ENCODE data around the gene CD101.
"Not testable (repeated sequence)": the region's sequence is repeated elsewhere in the genome, so short reads cannot be mapped to it uniquely, and the experiment has no call there.

Gene CD101, protein sequence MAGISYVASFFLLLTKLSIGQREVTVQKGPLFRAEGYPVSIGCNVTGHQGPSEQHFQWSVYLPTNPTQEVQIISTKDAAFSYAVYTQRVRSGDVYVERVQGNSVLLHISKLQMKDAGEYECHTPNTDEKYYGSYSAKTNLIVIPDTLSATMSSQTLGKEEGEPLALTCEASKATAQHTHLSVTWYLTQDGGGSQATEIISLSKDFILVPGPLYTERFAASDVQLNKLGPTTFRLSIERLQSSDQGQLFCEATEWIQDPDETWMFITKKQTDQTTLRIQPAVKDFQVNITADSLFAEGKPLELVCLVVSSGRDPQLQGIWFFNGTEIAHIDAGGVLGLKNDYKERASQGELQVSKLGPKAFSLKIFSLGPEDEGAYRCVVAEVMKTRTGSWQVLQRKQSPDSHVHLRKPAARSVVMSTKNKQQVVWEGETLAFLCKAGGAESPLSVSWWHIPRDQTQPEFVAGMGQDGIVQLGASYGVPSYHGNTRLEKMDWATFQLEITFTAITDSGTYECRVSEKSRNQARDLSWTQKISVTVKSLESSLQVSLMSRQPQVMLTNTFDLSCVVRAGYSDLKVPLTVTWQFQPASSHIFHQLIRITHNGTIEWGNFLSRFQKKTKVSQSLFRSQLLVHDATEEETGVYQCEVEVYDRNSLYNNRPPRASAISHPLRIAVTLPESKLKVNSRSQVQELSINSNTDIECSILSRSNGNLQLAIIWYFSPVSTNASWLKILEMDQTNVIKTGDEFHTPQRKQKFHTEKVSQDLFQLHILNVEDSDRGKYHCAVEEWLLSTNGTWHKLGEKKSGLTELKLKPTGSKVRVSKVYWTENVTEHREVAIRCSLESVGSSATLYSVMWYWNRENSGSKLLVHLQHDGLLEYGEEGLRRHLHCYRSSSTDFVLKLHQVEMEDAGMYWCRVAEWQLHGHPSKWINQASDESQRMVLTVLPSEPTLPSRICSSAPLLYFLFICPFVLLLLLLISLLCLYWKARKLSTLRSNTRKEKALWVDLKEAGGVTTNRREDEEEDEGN

DNA sequence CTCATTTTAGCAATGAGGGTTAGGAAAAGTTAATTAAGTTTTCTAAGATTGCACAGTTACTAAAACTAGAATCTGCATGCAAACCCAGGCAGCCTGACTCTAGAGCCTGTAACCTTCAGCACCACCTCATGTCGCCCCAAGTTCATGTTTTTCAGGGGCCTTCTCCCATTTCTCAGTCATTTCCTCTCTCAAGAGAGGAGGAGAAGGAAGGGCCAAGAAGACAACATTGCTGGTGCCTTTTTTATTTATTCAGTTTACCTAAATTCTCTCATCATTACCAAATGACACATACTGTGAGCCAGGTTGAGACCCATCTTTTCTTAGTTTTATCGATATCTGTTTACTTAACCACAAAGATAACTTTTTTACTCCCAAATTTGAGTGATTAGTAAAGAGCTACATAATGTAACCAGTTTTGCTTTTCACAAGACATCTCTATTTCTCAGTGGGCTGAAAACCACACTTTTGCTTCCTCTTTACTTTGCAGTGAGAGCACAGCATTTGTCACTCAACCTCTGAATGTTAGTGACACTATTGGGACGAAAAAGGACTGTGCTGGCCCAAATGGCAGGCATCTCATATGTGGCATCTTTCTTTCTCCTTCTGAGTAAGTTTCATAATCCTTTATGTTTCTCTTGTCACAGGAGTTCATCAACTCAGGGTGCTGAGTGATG, at the start of gene CD101:
Gene CD101, plus strand, starts transcription at position 507 of the 674 bp plus-strand sequence. Its CDS starts 58 bp downstream, at position 565.
- DNase-seq (ENCODE audit: low spot score) = no peak

DNA sequence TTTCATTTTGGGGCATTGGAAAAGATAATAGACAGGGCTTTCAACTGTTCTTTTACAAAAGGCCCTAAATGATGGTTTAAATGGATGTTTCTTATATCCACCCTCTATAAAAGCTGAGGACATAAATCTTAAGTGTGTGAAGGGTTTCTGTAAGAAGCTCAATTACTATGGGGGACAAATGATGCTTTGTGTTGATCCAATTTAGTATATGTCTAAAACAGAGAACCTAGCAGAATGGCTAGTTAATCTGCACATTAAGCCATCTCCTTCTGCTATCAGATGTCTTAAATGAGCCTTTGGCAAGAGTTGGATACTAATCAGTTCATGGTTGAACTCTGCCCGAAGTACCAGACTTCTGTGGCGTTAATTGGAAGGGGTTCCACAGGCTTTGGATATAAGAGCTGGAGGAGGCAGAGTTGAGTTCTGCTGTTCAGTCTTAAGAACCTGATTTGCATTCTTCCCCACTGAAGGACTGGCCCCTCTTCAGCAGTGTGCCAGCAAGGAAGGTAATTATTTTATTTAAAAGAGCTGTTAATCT, 48.8 kb upstream of the CD101 start:
- no peak for DNase-seq (ENCODE audit: low spot score)

DNA sequence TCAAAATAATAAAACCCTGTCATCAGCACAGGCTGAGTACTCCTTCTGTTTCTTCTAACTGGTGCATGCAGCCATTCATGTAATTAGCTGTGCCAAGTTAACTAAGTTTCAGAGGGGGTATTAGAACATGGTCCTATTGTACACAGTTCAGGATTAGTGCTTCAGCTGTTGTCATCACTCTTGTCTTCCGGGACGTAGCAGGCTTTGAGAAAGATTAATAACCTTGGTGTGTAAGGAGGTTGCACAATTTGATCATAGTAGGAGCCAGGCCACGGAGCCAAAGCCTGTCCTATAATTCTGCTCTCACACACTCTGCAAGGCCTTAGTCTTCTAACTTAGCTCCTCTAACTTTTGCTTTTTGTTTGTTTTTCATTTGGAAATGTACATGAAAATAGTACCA, 47.1 kb upstream of the CD101 start:
- DNase-seq (ENCODE audit: low spot score) = no peak

DNA sequence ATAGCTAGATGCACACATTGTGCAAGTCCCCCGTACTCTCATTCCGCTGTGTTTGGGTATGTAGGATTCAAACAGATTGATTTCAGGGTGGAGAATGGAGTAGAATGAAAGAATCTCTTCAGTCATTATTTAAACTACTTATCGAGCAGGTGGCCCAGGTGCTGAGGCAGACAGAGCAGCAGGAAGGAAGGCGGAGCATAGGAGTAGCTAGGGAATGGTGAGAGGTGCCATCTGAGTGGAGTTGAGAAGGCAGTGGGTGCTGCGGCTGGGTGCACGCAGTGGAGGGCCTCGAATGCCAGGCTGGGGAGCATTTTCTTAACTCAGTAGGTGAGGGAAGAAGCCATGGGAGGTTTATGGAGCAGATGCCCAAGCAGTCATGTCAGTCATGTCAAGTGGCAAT, 45.2 kb upstream of the CD101 start:
- DNase-seq (ENCODE audit: low spot score) = no peak

DNA sequence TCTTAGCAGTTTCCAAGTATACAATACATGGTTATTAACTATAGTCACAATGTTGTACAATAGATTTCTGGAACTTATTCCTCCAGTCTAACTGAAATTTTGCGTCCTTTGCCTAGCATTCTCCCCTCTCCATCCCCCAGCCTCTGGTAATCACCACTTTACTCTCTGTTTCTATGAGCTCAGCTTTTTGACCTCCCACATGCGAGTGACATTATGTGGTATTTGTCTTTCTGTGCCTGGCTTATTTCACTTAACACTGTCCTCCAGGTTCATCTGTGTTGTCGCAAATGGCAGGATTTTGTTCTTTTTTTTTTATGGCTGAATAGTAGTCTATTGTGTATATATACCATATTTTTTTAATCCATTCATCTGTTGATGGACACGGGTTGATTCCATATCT, 43.9 kb upstream of the CD101 start:
- no peak for DNase-seq (ENCODE audit: low spot score)

DNA sequence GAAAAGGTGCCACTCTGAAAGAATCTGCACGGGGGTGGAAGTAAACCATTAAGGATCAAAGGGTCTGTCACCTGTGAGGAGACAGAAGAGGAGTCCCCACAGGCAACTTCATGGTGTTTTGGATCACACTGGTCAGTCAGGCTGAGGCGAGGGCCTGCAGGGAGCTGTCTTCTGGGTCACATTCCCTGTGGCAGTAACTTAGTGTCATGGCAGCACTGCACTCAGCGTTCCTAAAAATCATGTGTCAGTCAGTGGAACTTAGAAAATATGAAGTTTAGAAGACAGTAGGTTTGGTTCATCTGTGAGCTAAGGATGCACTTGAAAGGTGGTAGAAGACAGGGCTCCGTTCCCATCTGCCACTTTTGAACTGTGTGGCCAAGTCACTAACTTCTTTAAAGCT, 43.5 kb upstream of the CD101 start:
- no peak for DNase-seq (ENCODE audit: low spot score)

DNA sequence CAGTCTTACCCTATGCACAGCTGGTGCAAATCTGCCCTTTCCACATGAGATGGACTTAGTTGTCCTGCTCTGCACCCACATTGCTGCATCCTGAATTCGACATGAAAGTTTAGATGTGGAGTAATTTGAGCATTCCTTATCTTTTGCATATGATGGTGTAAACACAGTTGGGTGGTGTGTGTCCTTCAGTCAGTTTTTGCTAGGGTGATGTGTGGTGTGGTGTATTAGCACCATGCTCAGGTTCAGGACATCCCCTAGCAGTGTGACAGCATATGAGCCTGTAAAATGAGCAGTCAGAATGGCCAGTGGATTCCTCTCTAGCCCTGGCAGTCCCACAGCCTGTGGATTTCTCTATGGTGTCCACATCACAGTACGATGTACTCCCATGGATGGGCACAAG, 42.6 kb upstream of the CD101 start:
- no peak for DNase-seq (ENCODE audit: low spot score)

DNA sequence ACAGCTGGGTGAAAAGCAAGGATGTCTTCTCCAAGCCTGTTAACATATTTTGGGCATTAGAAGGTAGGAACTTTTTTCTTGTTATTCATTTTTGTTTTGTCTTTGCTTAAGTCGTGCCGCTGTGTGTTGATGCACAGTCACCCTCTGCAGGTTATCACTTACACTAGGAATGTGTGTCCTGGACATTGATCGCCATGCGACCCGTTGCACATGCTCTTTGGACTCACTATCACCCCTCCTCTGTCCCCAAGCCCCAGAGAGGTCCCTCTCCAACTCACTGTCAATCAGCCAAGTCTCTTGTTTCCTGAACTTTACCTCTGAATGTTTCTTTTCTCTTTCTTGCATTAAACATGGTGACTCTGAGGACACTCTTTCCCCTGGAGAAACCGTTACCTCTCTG, 40.0 kb upstream of the CD101 start:
- no peak for DNase-seq (ENCODE audit: low spot score)

DNA sequence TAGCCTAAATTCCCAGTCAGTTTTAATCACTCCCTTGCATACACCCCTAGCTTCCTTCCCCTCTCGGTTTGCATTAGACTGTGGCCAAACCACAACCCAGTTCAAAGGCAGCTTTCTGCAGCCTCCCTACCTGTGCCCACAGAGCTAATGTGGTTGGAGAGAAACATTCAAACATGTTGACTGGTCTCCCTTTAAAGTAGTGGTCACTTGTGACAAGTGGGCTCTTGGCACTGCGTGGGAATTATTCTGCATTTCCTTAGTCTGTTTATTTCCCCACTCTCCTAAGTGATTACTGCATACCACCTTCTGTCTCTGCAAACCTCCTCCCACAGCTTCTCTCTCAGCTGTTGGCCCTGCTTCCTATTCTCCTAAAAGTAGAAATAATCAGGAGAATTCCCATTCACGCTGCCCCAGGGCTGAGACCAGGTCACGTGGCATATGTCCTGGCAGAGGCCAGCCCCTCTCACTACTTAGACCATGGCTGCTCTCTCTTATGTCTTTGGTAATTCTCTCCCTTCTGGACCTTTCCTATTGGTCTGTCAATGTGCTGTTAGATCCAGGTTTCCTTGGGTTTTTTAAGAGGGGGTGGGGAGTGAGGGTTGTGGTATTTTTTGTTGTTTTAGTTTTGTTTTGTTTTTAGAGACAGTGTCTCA, 38.4 kb upstream of the CD101 start:
- no peak for DNase-seq (ENCODE audit: low spot score)

DNA sequence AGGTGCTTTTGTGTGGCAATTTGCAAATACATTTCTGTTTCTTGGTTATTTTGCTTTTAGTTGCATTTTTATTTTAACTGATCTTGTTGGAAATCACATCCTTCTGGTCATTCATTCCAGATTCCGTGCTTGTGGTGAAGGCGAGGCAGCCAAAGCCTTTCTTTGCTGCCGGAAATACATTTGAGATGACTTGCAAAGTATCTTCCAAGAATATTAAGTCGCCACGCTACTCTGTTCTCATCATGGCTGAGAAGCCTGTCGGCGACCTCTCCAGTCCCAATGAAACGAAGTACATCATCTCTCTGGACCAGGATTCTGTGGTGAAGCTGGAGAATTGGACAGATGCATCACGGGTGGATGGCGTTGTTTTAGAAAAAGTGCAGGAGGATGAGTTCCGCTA, 34.8 kb upstream of the CD101 start:
- DNase-seq (ENCODE audit: low spot score) = no peak

DNA sequence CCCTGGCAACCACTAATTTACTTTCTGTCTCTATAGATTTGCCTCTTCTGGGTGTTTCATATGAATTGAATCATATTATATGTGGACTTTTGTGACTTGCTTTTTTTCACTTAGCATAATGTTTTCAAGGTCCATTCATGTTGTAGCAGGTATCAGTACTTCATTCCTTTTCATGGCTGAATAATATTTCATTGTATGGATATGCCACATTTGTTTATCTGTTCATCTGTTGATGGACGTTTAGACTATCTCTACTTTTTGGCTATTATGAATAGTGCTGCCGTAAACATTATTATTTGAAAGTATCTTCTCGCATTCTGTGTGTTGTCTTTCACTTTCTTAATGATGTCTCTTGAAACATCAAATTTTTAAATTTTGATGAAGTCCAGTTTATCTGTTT, 32.8 kb upstream of the CD101 start:
- DNase-seq (ENCODE audit: low spot score) = no peak

DNA sequence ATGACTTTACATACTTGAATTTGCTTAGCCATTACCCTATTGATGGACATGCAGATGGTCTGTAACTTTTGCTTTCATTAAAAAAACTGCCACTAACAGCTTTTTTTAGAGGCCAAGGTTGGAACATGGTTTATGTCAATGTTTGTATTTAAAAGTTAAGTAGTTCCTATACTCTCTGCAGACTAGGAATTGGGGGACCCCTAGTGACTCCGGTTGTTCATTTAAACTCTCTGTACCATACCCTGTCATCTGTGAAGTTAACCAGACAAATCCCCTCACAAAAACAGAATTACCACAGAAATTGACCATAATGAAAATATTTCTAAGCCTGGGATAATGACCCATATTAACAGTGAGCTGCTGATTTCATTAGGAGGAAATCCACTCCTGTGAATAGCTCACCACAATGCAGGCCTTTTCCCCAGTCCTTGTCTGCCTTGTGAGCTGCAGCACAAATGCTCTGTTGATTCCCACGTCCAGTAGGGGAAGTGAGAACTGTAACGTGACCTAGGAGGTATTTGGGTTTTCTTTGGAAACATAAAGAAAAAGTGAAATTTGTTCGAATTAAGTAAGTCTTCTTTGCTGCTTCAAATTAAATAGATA, 30.2 kb upstream of the CD101 start:
- no peak for DNase-seq (ENCODE audit: low spot score)

DNA sequence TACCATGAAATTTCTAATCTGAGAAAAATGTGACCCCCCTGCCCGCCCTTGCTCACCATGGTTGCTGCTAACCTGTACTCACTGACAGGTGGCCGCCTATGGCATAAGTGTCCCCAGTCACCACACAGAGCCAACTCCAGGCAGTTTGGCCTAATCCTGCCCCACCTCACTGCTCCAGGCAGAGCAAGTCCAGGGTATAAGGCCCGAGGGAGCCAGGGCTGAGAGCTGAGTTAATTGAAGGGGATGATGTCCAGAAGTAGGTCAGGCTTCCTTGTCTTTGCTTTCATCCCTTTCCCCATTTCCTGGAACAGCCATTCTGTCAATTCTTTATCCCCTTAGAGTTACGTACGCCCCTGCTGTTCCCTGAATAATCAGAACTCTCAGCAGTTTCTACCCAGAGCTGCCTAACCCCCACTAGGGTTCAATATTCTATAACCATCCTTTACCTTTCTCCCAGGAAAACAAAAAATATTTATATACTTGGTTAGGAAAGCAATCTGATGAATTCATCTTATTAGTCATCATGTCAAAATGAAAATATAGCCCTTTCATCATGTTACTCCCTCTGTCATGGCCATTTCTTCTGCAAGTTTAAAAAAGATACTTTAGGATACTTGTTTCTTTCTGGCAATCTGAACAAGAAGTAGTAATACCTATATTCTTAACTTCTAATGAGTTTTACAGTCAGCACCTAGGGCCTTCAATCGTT, 29.4 kb upstream of the CD101 start:
- no peak for DNase-seq (ENCODE audit: low spot score)

DNA sequence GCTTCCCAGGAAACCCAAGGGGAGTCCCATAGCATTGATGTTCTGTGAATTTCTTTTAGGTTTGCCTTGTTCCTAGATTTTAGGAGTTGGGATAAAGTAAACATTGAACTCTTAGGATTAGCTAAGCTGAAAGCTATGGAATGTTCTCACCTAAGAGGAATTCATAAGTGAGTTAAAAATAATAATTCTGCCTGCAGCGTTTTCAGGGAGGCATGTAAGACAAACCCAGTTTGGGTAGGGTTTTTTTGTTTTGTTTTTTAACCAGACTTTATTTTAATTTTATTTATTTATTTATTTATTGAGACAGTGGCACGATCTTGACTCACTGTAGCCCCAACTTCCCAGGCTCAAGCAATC, 28.9 kb upstream of the CD101 start:
- DNase-seq (ENCODE audit: low spot score) = no peak

DNA sequence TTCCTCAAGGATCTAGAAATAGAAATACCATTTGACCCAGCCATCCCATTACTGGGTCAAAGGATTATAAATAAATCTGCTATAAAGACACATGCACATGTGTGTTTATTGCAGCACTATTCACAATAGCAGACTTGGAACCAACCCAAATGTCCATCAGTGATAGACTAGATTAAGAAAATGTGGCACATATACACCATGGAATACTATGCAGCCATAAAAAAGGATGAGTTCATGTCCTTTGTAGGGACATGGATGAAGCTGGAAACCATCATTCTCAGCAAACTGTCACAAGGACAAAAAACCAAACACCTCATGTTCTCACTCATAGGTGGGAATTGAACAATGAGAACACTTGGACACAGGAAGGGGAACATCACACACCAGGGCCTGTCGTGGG, 21.3 kb upstream of the CD101 start:
- not testable (repeated sequence) for DNase-seq (ENCODE audit: low spot score)

DNA sequence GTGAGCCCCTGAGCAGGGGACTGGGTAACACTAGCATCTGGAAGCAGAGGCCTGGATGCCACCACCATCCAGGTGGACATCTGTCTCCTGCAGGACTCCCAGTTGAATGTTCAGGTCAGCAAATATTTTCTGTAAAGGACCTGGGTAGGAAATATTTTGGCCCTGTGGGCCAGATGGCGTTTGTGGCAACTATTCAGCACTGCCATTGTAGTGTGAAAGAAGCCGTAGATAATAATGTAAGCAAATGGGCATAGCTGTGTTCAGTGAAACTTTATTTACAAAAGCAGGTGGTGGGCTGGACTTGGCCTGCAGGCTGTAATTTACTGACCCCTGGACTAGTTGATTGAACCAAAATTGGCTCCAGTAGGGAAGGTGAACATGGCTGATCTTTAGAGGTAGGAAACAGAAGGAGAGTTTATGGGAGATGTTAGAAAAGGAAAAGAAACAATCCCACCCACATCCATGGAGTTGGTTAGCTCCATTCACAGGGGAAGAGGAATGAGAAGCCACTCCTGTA, 20.0 kb upstream of the CD101 start:
- no peak for DNase-seq (ENCODE audit: low spot score)

DNA sequence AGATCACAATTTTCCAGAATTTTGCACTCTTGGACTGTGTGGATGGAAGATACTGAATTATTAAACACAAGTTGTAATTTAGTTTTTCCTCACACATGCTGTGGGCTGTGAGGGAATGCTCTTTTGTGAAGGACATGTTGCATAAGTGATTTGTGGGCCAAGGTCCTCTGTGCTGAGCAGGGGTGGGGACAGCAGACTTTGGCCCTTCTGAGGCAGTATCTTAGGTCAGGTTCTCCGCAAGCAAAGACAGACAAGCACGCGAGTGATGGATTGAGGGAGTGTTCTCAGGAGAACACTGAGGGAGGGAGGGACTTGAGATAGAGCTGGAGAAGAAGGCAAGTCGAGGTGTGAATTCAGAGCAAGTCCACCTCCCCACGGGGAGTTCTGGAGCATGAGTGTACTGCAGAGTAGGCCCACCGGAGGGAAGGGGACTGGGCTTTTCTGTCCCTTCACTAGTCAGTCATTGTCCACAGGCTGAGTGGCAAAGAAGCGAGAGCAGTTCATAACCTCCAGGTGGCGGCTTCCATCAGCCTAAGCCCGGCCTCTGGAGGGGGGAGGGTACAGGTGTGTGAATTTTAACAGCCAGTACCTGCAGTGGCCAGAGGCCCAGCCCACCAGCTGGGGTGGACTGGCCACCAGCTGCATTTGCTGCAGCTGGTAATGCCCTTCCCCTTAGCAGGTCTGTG, 19.1 kb upstream of the CD101 start:
- no peak for DNase-seq (ENCODE audit: low spot score)

DNA sequence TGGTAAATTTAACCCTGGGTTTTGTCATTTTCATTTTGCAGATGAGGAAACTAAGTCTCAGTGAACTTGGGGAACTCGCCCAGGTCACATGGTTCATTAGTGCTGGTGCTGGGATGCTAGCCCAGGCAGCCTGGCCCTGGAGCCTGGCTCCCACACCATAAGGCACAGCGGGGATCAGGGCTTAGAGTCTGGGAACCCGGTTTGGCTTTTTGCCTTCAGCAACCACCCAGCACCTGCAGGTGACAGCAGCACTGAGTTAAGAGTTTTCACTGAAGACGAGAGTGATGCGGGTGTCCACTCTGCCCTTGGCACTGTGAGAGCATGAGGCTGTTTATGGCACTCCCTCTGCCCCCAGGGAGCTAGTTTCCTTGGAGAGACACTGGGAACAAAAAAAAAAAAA, 18.4 kb upstream of the CD101 start:
- no peak for DNase-seq (ENCODE audit: low spot score)

DNA sequence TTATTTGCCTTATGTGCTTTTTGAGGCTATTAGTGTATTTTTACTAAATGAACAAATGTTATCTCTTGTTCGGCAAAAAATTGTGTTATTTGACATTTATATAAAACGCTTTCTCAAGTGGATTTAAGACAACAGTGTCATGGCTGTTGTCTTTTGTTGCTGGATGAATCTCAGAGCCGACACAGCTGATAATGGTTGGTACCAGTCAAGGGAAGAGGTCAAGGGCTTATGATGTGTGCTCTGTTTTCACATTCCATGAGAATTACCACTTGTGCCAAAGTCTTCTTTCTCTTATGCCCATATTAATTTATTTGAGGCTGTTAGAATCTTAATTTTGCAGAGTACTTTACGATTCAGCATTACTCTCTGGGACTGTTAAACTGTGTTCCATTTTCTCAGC, 17.9 kb upstream of the CD101 start:
- DNase-seq (ENCODE audit: low spot score) = no peak
